Transverse colon (tissue), 4 donors: ENCODE data around the gene ARHGAP10. TPM values are rescaled to one million over a fixed set of nuclear protein-coding genes. Genes with fewer than 3 reads are reported as not detected.

ENCODE experiments used
- DNase-seq: peaks from one replicate; pipeline ENCODE4 v3.0.0-alpha.2; 2019
- H3K27ac ChIP-seq, 4 donors: fragments of 200-600 bp; sonication (generic); 2 replicates each; pipeline ENCODE4 v1.5.1; 2016 to 2018; ENCODE audit warnings: inconsistent platforms in 4 of 4
- H3K27me3 ChIP-seq: fragments of 200-600 bp; sonication (generic); 2 replicates; pipeline ENCODE4 v1.5.1; 2017; ENCODE audit warnings: inconsistent platforms
- H3K36me3 ChIP-seq, 4 donors: fragments of 200-600 bp; sonication (generic); 2 replicates each; pipeline ENCODE4 v1.5.1; 2017 to 2019; ENCODE audit warnings: inconsistent platforms in 4 of 4
- H3K4me1 ChIP-seq, 4 donors: fragments of 200-600 bp; sonication (generic); 2 replicates each; pipeline ENCODE4 v1.5.1; 2017 to 2020; ENCODE audit warnings: inconsistent platforms in 4 of 4
- H3K4me3 ChIP-seq, 4 donors: fragments of 200-600 bp; sonication (generic); 1 replicate in 1 of 4; 2 replicates in 3 of 4; pipeline versions ENCODE4 v1.5.1 to v1.6.1; 2017 to 2019; ENCODE audit warnings: inconsistent platforms in 4 of 4
- H3K9me3 ChIP-seq, 2 donors: fragments of 200-600 bp; sonication (generic); 2 replicates each; pipeline ENCODE4 v1.5.1; 2017 to 2019; ENCODE audit warnings: inconsistent platforms in 2 of 2
- CTCF ChIP-seq, 5 experiments: fragments of 200-600 bp in 3 of 5; fragments of 450-650 bp in 2 of 5; sonication (generic) in 3 of 5; IDR thresholded peaks; 1 replicate in 2 of 5; 2 replicates in 3 of 5; pipeline ENCODE4 v1.5.1; 2016 to 2017; ENCODE audit warnings: antibody characterized with exemption in 5 of 5, inconsistent platforms in 3 of 5, mild to moderate bottlenecking in 2 of 5, moderate library complexity in 1 of 5
- EP300 ChIP-seq: sonication (generic); formaldehyde crosslinking; IDR thresholded peaks from one replicate; pipeline ENCODE4 v1.6.1; 2017; ENCODE audit warnings: antibody characterized with exemption, low read depth
- POLR2A ChIP-seq: fragments of 450-650 bp; IDR thresholded peaks from one replicate; pipeline ENCODE4 v1.6.1; 2016; ENCODE audit warnings: antibody characterized with exemption, mild to moderate bottlenecking, moderate library complexity
- POLR2AphosphoS5 ChIP-seq, 3 donors: sonication (generic); formaldehyde crosslinking; IDR thresholded peaks; one replicate each; pipeline ENCODE4 v1.6.1; 2016; ENCODE audit warnings: antibody characterized with exemption in 3 of 3
- WGBS, 2 donors: methylation state at CpG; one replicate each; pipeline ENCODE4 v1.1.5; 2018; ENCODE audit warnings: low coverage in 1 of 2; 5-methylcytosine and 5-hydroxymethylcytosine counted together
- in situ Hi-C, 4 donors: fragments of 200-750 bp; cut with MboI; loops; one replicate each; pipeline versions ENCODE4 v1.15.0 to v1.15.1; 2017; ENCODE audit warnings: low sequenced_read_pairs in 3 of 4, low pct_ligation_motif_present in 1 of 4, low pct_unique_long_range_greater_than_20kb in 1 of 4
- intact Hi-C: fragments of 100-400 bp; cut with DNase I; formaldehyde crosslinking; loops from one replicate; pipeline ENCODE4 v1.15.1; 2023; ENCODE audit warnings: low total_unique reads
- total RNA-seq, 4 donors: library from RNA; depleted of rRNA; stranded (reverse); fragments of >200 nt; gene quantifications; one replicate each; pipeline ENCODE4 v1.1.0, GENCODE V29; 2016

The ARHGAP10 gene
- total RNA-seq, 4 donors from 2014 or later, result 14.7 to 27.3 (median 22.9) TPM

- DNase-seq, result no peak
- TF ChIP-seq CTCF (IDR thresholded peaks at IDR 0.05) (no peak), POLR2A (no peak), EP300 (no peak), POLR2AphosphoS5 (IDR thresholded peaks at IDR 0.05) (no peak)
- Histone ChIP-seq H3K27me3 (no peaks in the 10 kb centered on the region), H3K9me3 (no peaks in the 10 kb centered on the region), H3K27ac (no peak overlapping the region), H3K36me3 (peaks cover 0 to 32% (median 4%) of the 10 kb centered on the region in 4 donors), H3K4me1 (no peaks in the 10 kb centered on the region), H3K4me3 (no peak overlapping the region)
- in situ Hi-C loops, result no loop called here
- 82 to 100% methylated on average over 1 to 5 of the region's 5 CpGs for WGBS, 2 donors
- intact Hi-C loops, result no loop called here
Measured at GRCh38 chr4:148076964-148077363, 345.1 kb downstream of the ARHGAP10 start.

DNA sequence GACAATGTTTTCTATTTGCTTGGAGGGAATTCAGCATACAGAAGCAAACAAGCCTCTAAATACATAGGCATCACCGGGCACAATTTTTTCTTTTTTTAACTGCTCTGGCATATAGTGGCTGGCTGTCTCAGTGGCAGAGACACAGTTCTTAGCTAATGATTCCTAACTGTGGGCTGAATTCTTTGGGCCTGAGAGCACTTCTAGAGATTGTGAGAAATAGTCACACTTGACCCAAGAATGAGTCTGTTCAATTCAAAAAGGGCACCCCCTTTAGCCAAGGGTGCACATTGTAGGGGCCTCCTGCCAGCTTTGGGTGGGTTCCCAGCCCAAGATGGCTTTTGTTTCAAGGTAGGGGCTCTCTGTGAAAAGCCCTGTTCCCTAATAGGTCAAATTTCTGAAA, 345.7 kb downstream of the ARHGAP10 start:
- H3K36me3 ChIP-seq, result peaks cover 0 to 32% (median 4%) of the 10 kb centered on the region in 4 donors
- H3K4me3 ChIP-seq, result no peak overlapping the region
- TF ChIP-seq POLR2A (no peak), EP300 (no peak), POLR2AphosphoS5 (IDR thresholded peaks at IDR 0.05) (no peak), CTCF (IDR thresholded peaks at IDR 0.05) (no peak)
- intact Hi-C loops, result no loop called here
- H3K27me3 ChIP-seq, result no peaks in the 10 kb centered on the region
- in situ Hi-C loops, result no loop called here
- H3K27ac ChIP-seq, result no peak overlapping the region
- no peak for DNase-seq
- 80 to 100% methylated on average over 1 of the region's 1 CpG for WGBS, 2 donors
- H3K9me3 ChIP-seq, result no peaks in the 10 kb centered on the region
- H3K4me1 ChIP-seq, result no peaks in the 10 kb centered on the region

- DNase-seq, result no peak
- Histone ChIP-seq H3K9me3 (no peaks in the 10 kb centered on the region), H3K36me3 (peaks cover 0 to 32% (median 4%) of the 10 kb centered on the region in 4 donors), H3K4me3 (no peak overlapping the region), H3K27ac (no peak overlapping the region), H3K4me1 (no peaks in the 10 kb centered on the region), H3K27me3 (no peaks in the 10 kb centered on the region)
- WGBS, 2 donors, result 89% methylated on average over 2 of the region's 2 CpGs; no CpG with 5 or more reads in 1 of the 2 donors
- TF ChIP-seq EP300 (no peak), POLR2A (no peak), POLR2AphosphoS5 (IDR thresholded peaks at IDR 0.05) (no peak), CTCF (IDR thresholded peaks at IDR 0.05) (no peak)
- intact Hi-C loops (no loop called here), in situ Hi-C loops (no loop called here)
Measured at GRCh38 chr4:148078061-148078460, 346.2 kb downstream of the ARHGAP10 start.

- intact Hi-C loops, result no loop called here
- H3K4me1 ChIP-seq, result no peaks in the 10 kb centered on the region
- 77 to 88% methylated on average over 7 of the region's 7 CpGs for WGBS, 2 donors
- H3K9me3 ChIP-seq, result no peaks in the 10 kb centered on the region
- no peak overlapping the region for H3K27ac ChIP-seq
- H3K27me3 ChIP-seq, result no peaks in the 10 kb centered on the region
- H3K4me3 ChIP-seq, result no peak overlapping the region
- in situ Hi-C loops, result no loop called here
- H3K36me3 ChIP-seq, result peaks cover 0 to 29% (median 4%) of the 10 kb centered on the region in 4 donors
- DNase-seq, result no peak
- TF ChIP-seq POLR2AphosphoS5 (IDR thresholded peaks at IDR 0.05), result no peak
- no peak for TF ChIP-seq POLR2A
- no peak for TF ChIP-seq EP300
- no peak for TF ChIP-seq CTCF (IDR thresholded peaks at IDR 0.05)
Measured at GRCh38 chr4:148079961-148080360, 348.1 kb downstream of the ARHGAP10 start.
